GM19193 (cell line): Measurements from ENCODE around the gene PALS1.

Experiments used
- POLR2A ChIP-seq: IDR thresholded peaks from 4 replicates; pipeline ENCODE4 v1.6.1; 2011; ENCODE audit not compliant: insufficient read depth, insufficient read length; ENCODE audit errors: extremely low read depth

The PALS1 gene

GRCh38 chr14:67280506-67280905 is 39.3 kb downstream of the PALS1 start:
- TF ChIP-seq POLR2A, result no peak

GRCh38 chr14:67285876-67286452 is 44.7 kb downstream of the PALS1 start:
- no peak for TF ChIP-seq POLR2A
